Measurements from ENCODE around the gene ANKRD1.

- TF ChIP-seq SP1 (IDR thresholded peaks at IDR 0.05) (no peak), SUZ12 (IDR thresholded peaks at IDR 0.05) (no peak), BHLHE40 (IDR thresholded peaks at IDR 0.05; ENCODE audit: borderline replicate concordance) (no peak), NFRKB (IDR thresholded peaks at IDR 0.05) (no peak), TARDBP (IDR thresholded peaks at IDR 0.05) (no peak), ELF4 (IDR thresholded peaks at IDR 0.05) (no peak), ARNT (IDR thresholded peaks at IDR 0.05) (no peak), LEF1 (IDR thresholded peaks at IDR 0.05; ENCODE audit: borderline replicate concordance) (no peak), FOXK2 (IDR thresholded peaks at IDR 0.05) (no peak), HDGF (IDR thresholded peaks at IDR 0.05; ENCODE audit: borderline replicate concordance) (no peak), ZNF384 (IDR thresholded peaks at IDR 0.05) (no peak), FOXA1 (IDR thresholded peaks at IDR 0.05) (no peak), L3MBTL2 (conservative IDR thresholded peaks at IDR 0.05) (no peak)
- TF ChIP-seq, protein P1, sequence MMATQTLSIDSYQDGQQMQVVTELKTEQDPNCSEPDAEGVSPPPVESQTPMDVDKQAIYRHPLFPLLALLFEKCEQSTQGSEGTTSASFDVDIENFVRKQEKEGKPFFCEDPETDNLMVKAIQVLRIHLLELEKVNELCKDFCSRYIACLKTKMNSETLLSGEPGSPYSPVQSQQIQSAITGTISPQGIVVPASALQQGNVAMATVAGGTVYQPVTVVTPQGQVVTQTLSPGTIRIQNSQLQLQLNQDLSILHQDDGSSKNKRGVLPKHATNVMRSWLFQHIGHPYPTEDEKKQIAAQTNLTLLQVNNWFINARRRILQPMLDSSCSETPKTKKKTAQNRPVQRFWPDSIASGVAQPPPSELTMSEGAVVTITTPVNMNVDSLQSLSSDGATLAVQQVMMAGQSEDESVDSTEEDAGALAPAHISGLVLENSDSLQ (IDR thresholded peaks at IDR 0.05): no peak
These were observed 8.7 kb downstream of the ANKRD1 start for GRCh38 chr10:90912174-90912573.

Data from HEK293T (cell line).